BJ (cell line): ENCODE data around the gene PRSS16. TPM values are rescaled to one million over a fixed set of nuclear protein-coding genes. Genes with fewer than 3 reads are reported as not detected.

Source experiments
- CTCF ChIA-PET: fragments of 350-600 bp; formaldehyde crosslinking; extraction: SDS; loops from one replicate; lab custom pipeline; 2021; ENCODE audit warnings: antibody characterized with exemption, inconsistent platforms; lab: Yijun Ruan, JAX
- POLR2A ChIA-PET: fragments of 300-600 bp; sonication (Branson Sonifier 250); formaldehyde crosslinking; extraction: SDS; loops from one replicate; lab custom pipeline; 2021; ENCODE audit warnings: antibody characterized with exemption; lab: Charles Lee
- DNase-seq: peaks from one replicate; pipeline ENCODE4 v3.0.0-alpha.2; 2011; ENCODE audit warnings: low read depth
- H3K27me3 ChIP-seq: 2 replicates; pipeline ENCODE4 v1.6.0; 2011; ENCODE audit warnings: low read length; ENCODE audit not compliant: control insufficient read depth, insufficient read depth
- H3K36me3 ChIP-seq: 2 replicates; pipeline ENCODE4 v1.5.1; 2011; ENCODE audit warnings: low read length; ENCODE audit not compliant: control insufficient read depth, insufficient read depth
- H3K4me3 ChIP-seq: 2 replicates; pipeline ENCODE4 v1.5.1; 2011; ENCODE audit warnings: low read depth, mild to moderate bottlenecking, control low read depth, low read length
- polyA plus RNA-seq: library from polyadenylated mRNA; depleted of rRNA; stranded (reverse); fragments of >200 nt; gene quantifications from 2 replicates; pipeline ENCODE4 v1.2.3, GENCODE V29; 2011
- TF ChIP-seq, protein P1 (sequence below): IDR thresholded peaks from 2 replicates; pipeline ENCODE4 v1.5.1; 2011; ENCODE audit warnings: low read depth, mild to moderate bottlenecking, control low read depth, inconsistent platforms, low read length, moderate library complexity; ENCODE audit not compliant: insufficient read depth

The PRSS16 gene
- polyA plus RNA-seq, 1 experiment: 0.23 TPM

DNA sequence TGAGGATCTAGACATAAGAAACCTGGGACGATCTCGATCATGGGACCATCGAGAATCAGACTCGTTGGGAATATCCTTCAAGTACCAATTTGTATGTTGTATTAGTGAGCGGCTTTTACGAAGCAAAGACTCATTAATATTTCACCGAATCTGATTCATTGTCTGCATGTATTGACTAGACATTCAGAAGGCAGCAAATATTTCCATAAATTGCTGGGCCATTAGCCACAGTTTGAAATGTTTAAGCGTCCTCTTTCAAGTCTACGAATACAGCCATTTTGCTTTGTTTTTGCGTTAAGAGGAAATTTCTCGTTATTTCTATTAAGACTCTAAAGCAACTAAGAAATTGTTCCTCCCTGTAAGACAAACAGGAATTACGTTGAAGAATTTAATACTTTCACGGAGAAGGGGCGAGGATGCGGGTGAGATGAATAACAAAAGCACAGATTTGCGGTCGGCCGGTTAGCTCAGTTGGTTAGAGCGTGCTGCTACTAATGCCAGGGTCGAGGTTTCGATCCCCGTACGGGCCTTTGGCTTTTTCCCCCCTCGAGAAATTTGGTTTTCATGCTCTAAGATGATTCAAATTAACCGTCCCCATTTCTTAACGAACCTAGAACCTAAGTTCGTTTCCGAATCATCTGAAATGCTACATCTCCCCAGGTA, 46.1 kb downstream of the PRSS16 start:
- TF ChIP-seq, protein P1, sequence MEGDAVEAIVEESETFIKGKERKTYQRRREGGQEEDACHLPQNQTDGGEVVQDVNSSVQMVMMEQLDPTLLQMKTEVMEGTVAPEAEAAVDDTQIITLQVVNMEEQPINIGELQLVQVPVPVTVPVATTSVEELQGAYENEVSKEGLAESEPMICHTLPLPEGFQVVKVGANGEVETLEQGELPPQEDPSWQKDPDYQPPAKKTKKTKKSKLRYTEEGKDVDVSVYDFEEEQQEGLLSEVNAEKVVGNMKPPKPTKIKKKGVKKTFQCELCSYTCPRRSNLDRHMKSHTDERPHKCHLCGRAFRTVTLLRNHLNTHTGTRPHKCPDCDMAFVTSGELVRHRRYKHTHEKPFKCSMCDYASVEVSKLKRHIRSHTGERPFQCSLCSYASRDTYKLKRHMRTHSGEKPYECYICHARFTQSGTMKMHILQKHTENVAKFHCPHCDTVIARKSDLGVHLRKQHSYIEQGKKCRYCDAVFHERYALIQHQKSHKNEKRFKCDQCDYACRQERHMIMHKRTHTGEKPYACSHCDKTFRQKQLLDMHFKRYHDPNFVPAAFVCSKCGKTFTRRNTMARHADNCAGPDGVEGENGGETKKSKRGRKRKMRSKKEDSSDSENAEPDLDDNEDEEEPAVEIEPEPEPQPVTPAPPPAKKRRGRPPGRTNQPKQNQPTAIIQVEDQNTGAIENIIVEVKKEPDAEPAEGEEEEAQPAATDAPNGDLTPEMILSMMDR: no peak

DNA sequence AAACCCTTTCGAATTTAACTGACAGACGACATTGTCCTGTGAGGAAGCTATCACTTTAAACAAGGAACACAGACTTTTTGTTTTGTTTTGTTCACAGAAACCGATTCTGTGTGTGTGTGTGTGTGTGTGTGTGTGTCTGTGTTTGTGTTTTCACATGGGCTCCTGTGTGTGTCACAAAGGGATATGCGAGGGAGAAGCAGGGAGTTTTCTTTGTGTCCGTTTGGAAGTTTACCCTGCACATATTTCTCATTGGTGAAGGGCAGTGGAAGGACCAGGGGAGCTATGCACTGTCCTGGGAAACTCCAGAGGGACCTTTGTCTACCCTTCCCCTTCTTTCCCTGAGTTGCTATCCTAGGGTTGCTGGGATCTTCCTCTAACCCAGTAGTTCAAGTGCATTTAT, 46.9 kb downstream of the PRSS16 start:
- no peak for DNase-seq
- TF ChIP-seq, protein P1: no peak
- Histone ChIP-seq H3K36me3 (no peaks in the 10 kb centered on the region), H3K4me3 (no peak overlapping the region), H3K27me3 (0 out of 2 replicates have a peak, but pooled peaks cover 5% of the 10 kb centered on the region)
- ChIA-PET POLR2A (no interaction called here), CTCF (no interaction called here)

More for the DNA sequence above, 46.1 kb downstream of the PRSS16 start:
- Histone ChIP-seq H3K27me3 (peaks cover 9% of the 10 kb centered on the region; the same call in 1 of the 2 replicates), H3K36me3 (no peaks in the 10 kb centered on the region), H3K4me3 (no peak overlapping the region)
- POLR2A ChIA-PET: no interaction called here
- CTCF ChIA-PET: no interaction called here
- no peak for DNase-seq

DNA sequence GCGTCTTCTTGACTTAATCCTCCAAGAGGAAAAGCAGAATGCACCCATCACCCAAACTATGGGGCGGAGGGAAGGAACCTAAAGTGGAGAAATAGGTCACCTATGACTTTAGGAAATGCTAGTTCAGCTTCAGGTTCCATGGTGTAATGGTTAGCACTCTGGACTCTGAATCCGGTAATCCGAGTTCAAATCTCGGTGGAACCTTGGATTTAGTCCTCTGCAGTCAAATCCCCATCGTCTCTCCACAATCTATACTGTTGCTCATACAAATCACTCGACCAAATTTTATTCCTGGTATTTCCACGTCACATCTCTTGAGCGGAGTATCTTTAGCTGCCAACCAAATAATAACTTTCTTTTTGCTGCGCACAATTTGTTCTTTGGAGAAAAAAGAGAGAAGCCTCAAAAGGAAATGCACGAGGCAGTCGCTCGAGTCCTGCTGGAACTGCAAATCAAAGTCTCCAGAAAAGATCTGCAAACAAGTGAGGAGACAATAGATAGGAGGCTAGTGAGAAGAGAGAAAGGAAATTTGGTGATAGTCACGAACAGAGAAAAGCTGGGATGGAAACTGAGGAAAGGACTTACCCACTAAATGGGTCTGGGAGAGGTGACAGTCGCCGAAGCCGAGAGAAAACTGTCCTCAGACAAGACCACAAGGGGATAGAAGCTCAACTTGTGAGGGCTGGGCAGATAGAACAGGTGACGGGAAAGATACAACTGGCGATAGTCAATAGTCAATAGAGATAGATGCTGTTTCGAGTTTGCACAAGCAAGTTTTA, 48.0 kb downstream of the PRSS16 start:
- Histone ChIP-seq H3K4me3 (peak overlapping the region; percentile 45), H3K36me3 (no peaks in the 10 kb centered on the region), H3K27me3 (0 out of 2 replicates have a peak, but pooled peaks cover 4% of the 10 kb centered on the region)
- POLR2A ChIA-PET: interaction anchor here (0.6 kb wide), 1 partner anchor 31 kb away, joined by 3 read pairs; no protein-coding TSS in a partner anchor
- no peak for DNase-seq
- TF ChIP-seq, protein P1: no peak
- CTCF ChIA-PET: interaction anchor here (1.1 kb wide), 1 partner anchor 9 kb away, joined by 3 read pairs; no protein-coding TSS in a partner anchor

DNA sequence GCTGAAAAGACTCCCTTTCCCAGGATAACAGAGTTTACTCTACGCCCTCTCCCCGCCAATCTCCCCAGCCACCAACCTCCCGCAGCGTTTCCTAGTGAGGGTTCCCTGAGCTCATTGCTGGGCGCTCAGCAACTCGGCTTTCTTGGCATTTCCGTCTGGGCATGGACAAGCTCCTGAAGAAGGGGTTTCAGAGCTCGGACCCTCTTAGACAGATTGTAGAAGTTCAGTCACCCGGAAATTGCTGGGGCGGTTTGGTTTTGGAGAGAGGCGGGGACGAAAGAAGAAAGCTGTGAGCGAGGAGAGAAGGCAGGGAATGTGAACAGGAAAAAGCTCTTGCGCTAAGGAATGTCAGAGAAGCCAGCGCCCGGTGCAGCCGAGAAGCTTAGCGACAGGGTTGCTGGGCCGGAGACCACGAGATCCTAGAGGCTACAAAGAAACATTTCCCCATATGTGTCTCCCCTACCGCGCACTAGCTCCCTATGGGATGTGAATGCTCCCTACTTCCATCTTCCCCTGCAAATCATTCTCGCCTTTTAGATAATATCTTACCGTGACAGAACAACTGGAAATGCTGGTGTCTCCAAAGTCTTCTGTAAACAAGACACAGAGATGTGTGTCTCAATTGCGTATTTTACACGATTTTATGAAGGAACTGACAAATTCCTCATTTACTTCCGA, 48.7 kb downstream of the PRSS16 start:
- ChIA-PET CTCF (interaction anchor here (0.6 to 1.1 kb wide), 2 partner anchors 8 to 60 kb away, joined by 3 read pairs; no protein-coding TSS in a partner anchor), POLR2A (interaction anchor here (0.6 kb wide), 1 partner anchor 32 kb away, joined by 3 read pairs; no protein-coding TSS in a partner anchor)
- Histone ChIP-seq H3K27me3 (0 out of 2 replicates have a peak, but pooled peaks cover 3% of the 10 kb centered on the region), H3K4me3 (peak overlapping the region; percentile 45), H3K36me3 (no peaks in the 10 kb centered on the region)
- TF ChIP-seq, protein P1: no peak
- no peak for DNase-seq
